SK-N-SH (cell line): ENCODE measurements around the gene ZNF829. TPM values are rescaled to one million over a fixed set of nuclear protein-coding genes. Genes with fewer than 3 reads are reported as not detected.

ENCODE experiments used
- CTCF ChIA-PET: fragments of 300-600, 350-600 bp; formaldehyde crosslinking; extraction: SDS; loops from one replicate; lab custom pipeline; 2021; lab: Yijun Ruan, JAX
- POLR2A ChIA-PET: fragments of 350-600 bp; sonication (Branson Sonifier 250); formaldehyde crosslinking; extraction: SDS; loops from one replicate; lab custom pipeline; 2020; ENCODE audit warnings: antibody characterized with exemption, inconsistent platforms; lab: Yijun Ruan, JAX
- DNase-seq: peaks from one replicate; pipeline ENCODE4 v3.0.0; 2012
- H2AFZ ChIP-seq: fragments of 200-600 bp; sonication (generic); 2 replicates; pipeline ENCODE4 v1.8.1; 2016; ENCODE audit warnings: antibody characterized with exemption, mild to moderate bottlenecking, low read depth
- H3F3A ChIP-seq: fragments of 200-600 bp; sonication (generic); replicated peaks from 2 replicates; pipeline ENCODE3; 2016; ENCODE audit warnings: antibody characterized with exemption, mild to moderate bottlenecking; ENCODE audit not compliant: insufficient read depth
- H3K27ac ChIP-seq, 2 experiments: fragments of 200-500 bp in 1 of 2; fragments of 200-600 bp in 1 of 2; sonication (Bioruptor generic) in 1 of 2; sonication (generic), shearing (Covaris generic) in 1 of 2; 2 replicates each; pipeline versions ENCODE4 v1.5.1 to v1.6.1; 2014 to 2016; ENCODE audit warnings: low read depth in 2 of 2, inconsistent platforms in 1 of 2, low read length in 1 of 2, mild to moderate bottlenecking in 1 of 2, mixed read lengths in 1 of 2
- H3K27me3 ChIP-seq: fragments of 200-600 bp; sonication (generic), shearing (Covaris generic); 2 replicates; pipeline ENCODE4 v1.6.1; 2016; ENCODE audit warnings: mixed run types; ENCODE audit not compliant: insufficient read depth
- H3K36me3 ChIP-seq, 2 experiments: fragments of 200-500 bp in 1 of 2; fragments of 200-600 bp in 1 of 2; sonication (Bioruptor generic) in 1 of 2; sonication (generic) in 1 of 2; replicated peaks in 1 of 2; 2 replicates each; pipeline versions ENCODE3 to v1.5.1; 2014 to 2016; ENCODE audit warnings: low read length in 1 of 2, mild to moderate bottlenecking in 1 of 2; ENCODE audit not compliant: insufficient read depth in 2 of 2, control insufficient read depth in 1 of 2
- H3K4me1 ChIP-seq, 2 experiments: fragments of 200-500 bp in 1 of 2; fragments of 200-600 bp in 1 of 2; sonication (Bioruptor generic) in 1 of 2; sonication (generic), shearing (Covaris generic) in 1 of 2; 2 replicates each; pipeline versions ENCODE4 v1.5.1 to v1.6.1; 2014 to 2016; ENCODE audit warnings: low read depth in 1 of 2, low read length in 1 of 2, mixed run types in 1 of 2; ENCODE audit not compliant: insufficient read depth in 2 of 2, control insufficient read depth in 1 of 2
- H3K4me2 ChIP-seq: fragments of 200-600 bp; sonication (generic), shearing (Covaris generic); 2 replicates; pipeline ENCODE4 v1.6.1; 2017; ENCODE audit warnings: mixed run types
- H3K4me3 ChIP-seq, 2 experiments: fragments of 200-500 bp in 1 of 2; fragments of 200-600 bp in 1 of 2; sonication (Bioruptor generic) in 1 of 2; sonication (generic), shearing (Covaris generic) in 1 of 2; 2 replicates each; pipeline versions ENCODE4 v1.5.1 to v1.8.1; 2014 to 2016; ENCODE audit warnings: low read depth in 2 of 2, inconsistent platforms in 1 of 2, low read length in 1 of 2, mild to moderate bottlenecking in 1 of 2, mixed read lengths in 1 of 2, moderate library complexity in 1 of 2
- H3K79me2 ChIP-seq: fragments of 200-600 bp; sonication (generic); 2 replicates; pipeline ENCODE4 v1.8.1; 2017; ENCODE audit warnings: mild to moderate bottlenecking; ENCODE audit not compliant: insufficient read depth
- H3K9ac ChIP-seq: fragments of 200-600 bp; sonication (generic); 2 replicates; pipeline ENCODE4 v1.6.1; 2017; ENCODE audit warnings: mixed run types
- H3K9me2 ChIP-seq: fragments of 200-600 bp; sonication (generic); 2 replicates; pipeline ENCODE4 v1.6.1; 2017; ENCODE audit warnings: mixed run types
- H3K9me3 ChIP-seq: fragments of 200-600 bp; sonication (generic); 2 replicates; pipeline ENCODE4 v1.6.1; 2017; ENCODE audit warnings: mixed run types, mild to moderate bottlenecking, moderate library complexity
- H4K20me1 ChIP-seq: fragments of 200-600 bp; sonication (generic); 2 replicates; pipeline ENCODE4 v1.6.1; 2017; ENCODE audit warnings: mild to moderate bottlenecking, mixed run types; ENCODE audit not compliant: insufficient read depth
- EP300 ChIP-seq, 2 experiments: IDR thresholded peaks; 2 replicates each; pipeline versions ENCODE4 v1.4.0 to v1.6.1; 2012; ENCODE audit warnings: borderline replicate concordance in 1 of 2, low read depth in 1 of 2, low read length in 1 of 2
- EZH2phosphoT487 ChIP-seq: fragments of 200-600 bp; sonication (generic); IDR thresholded peaks from 2 replicates; pipeline ENCODE4 v1.6.1; 2017; ENCODE audit warnings: low read depth, mixed run types, mild to moderate bottlenecking, antibody characterized with exemption, moderate library complexity, borderline replicate concordance
- GABPA ChIP-seq: IDR thresholded peaks from 2 replicates; pipeline ENCODE4 v1.4.0; 2012; ENCODE audit warnings: low read depth, mild to moderate bottlenecking
- YY1 ChIP-seq: IDR thresholded peaks from 2 replicates; pipeline ENCODE4 v1.4.0; 2012; ENCODE audit warnings: low read depth, mild to moderate bottlenecking
- WGBS: methylation state at CpG from one replicate; pipeline ENCODE4 v1.1.6; 2017; ENCODE audit warnings: low lambda C conversion rate; 5-methylcytosine and 5-hydroxymethylcytosine counted together
- polyA plus RNA-seq, 3 experiments: library from polyadenylated mRNA; depleted of rRNA; stranded (reverse); fragments of >200 nt; gene quantifications; 2 replicates each; pipeline ENCODE4 v1.2.3, GENCODE V29; 2012
- TF ChIP-seq, protein P1 (sequence below): IDR thresholded peaks from 2 replicates; pipeline ENCODE4 v1.6.1; 2012; ENCODE audit warnings: mild to moderate bottlenecking, low read depth, low read length, moderate library complexity
- TF ChIP-seq, protein P2 (sequence below): fragments of 150-350 bp; IDR thresholded peaks from 2 replicates; pipeline ENCODE4 v1.6.1; 2016; ENCODE audit warnings: mild to moderate bottlenecking, low read depth, low read length
- TF ChIP-seq, protein P3 (sequence below): IDR thresholded peaks from 2 replicates; pipeline ENCODE4 v1.4.0; 2012; ENCODE audit warnings: low read depth, borderline replicate concordance
- TF ChIP-seq, protein P4 (sequence below): fragments of 150-350 bp; IDR thresholded peaks from 2 replicates; pipeline ENCODE4 v1.6.1; 2017; ENCODE audit warnings: antibody characterized with exemption, low read length, low read depth, borderline replicate concordance

Gene ZNF829
- polyA plus RNA-seq, 1 of the 3 experiments (the other 2 are of a cell fraction) = 0.72 TPM

DNA sequence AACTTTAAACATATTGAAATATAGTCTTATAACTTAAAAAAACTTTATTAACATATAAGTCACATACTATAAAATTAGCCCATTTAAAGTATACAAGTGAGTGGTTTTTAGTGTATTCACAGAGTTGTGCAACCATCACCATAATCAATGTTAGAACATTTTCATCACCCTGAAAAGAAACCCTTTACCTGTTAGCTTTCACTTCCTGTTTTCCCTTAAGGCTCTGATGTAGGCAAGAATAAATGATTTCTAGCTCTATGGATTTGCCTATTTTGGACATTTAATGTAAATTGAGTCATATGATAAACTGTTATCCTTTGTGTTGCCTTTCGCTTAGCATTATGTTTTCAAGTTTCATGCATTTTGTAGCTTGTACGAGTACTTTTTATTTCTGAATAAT, 15.6 kb upstream of the ZNF829 start (continued):
- TF ChIP-seq, protein P1, sequence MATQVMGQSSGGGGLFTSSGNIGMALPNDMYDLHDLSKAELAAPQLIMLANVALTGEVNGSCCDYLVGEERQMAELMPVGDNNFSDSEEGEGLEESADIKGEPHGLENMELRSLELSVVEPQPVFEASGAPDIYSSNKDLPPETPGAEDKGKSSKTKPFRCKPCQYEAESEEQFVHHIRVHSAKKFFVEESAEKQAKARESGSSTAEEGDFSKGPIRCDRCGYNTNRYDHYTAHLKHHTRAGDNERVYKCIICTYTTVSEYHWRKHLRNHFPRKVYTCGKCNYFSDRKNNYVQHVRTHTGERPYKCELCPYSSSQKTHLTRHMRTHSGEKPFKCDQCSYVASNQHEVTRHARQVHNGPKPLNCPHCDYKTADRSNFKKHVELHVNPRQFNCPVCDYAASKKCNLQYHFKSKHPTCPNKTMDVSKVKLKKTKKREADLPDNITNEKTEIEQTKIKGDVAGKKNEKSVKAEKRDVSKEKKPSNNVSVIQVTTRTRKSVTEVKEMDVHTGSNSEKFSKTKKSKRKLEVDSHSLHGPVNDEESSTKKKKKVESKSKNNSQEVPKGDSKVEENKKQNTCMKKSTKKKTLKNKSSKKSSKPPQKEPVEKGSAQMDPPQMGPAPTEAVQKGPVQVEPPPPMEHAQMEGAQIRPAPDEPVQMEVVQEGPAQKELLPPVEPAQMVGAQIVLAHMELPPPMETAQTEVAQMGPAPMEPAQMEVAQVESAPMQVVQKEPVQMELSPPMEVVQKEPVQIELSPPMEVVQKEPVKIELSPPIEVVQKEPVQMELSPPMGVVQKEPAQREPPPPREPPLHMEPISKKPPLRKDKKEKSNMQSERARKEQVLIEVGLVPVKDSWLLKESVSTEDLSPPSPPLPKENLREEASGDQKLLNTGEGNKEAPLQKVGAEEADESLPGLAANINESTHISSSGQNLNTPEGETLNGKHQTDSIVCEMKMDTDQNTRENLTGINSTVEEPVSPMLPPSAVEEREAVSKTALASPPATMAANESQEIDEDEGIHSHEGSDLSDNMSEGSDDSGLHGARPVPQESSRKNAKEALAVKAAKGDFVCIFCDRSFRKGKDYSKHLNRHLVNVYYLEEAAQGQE = no peak
- no peak for TF ChIP-seq EZH2phosphoT487
- no peak for TF ChIP-seq GABPA
- TF ChIP-seq, protein P2, sequence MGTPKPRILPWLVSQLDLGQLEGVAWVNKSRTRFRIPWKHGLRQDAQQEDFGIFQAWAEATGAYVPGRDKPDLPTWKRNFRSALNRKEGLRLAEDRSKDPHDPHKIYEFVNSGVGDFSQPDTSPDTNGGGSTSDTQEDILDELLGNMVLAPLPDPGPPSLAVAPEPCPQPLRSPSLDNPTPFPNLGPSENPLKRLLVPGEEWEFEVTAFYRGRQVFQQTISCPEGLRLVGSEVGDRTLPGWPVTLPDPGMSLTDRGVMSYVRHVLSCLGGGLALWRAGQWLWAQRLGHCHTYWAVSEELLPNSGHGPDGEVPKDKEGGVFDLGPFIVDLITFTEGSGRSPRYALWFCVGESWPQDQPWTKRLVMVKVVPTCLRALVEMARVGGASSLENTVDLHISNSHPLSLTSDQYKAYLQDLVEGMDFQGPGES = no peak
- TF ChIP-seq YY1 = no peak
- TF ChIP-seq, all 33 proteins: peak for 0

DNA sequence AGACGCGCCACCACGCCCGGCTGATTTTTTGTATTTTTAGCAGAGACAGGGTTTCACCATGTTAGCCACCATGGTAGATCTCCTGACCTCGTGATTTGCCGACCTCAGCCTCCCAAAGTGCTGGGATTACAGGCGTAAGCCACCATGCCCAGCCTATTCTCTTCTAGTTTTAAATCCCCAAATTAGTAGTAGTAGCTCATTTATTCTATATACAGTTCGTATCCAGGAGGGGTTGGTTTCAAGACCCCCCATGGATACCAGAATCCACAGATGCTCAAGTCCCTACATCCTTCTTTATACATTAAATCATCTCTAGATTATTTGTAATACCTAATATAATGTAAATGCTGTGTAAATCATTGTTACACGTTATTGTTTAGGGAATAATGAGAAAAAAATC, 2.0 kb upstream of the ZNF829 start:
- Histone ChIP-seq H3K9me2 (no peaks in the 10 kb centered on the region), H3K27me3 (no peaks in the 10 kb centered on the region), H3K36me3 (peaks cover 43 to 65% of the 10 kb centered on the region in 2 experiments), H3K4me3 (no peak overlapping the region), H3F3A (peaks cover 11% of the 10 kb centered on the region), H4K20me1 (no peaks in the 10 kb centered on the region), H3K9ac (no peak overlapping the region), H2AFZ (no peak overlapping the region), H3K4me1 (peaks cover 0 to 12% of the 10 kb centered on the region in 2 experiments; a peak in 2 of 4 replicates), H3K27ac (no peak overlapping the region), H3K9me3 (0 out of 2 replicates have a peak, but pooled peaks cover 7% of the 10 kb centered on the region), H3K79me2 (peaks cover 15% of the 10 kb centered on the region; the same call in 1 of the 2 replicates), H3K4me2 (no peak overlapping the region; the same call in 1 of the 2 replicates)
- POLR2A ChIA-PET = no interaction called here
- CTCF ChIA-PET = no interaction called here
- no peak for DNase-seq
- TF ChIP-seq, protein P3, sequence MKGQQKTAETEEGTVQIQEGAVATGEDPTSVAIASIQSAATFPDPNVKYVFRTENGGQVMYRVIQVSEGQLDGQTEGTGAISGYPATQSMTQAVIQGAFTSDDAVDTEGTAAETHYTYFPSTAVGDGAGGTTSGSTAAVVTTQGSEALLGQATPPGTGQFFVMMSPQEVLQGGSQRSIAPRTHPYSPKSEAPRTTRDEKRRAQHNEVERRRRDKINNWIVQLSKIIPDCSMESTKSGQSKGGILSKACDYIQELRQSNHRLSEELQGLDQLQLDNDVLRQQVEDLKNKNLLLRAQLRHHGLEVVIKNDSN = no peak
- TF ChIP-seq, protein P4, sequence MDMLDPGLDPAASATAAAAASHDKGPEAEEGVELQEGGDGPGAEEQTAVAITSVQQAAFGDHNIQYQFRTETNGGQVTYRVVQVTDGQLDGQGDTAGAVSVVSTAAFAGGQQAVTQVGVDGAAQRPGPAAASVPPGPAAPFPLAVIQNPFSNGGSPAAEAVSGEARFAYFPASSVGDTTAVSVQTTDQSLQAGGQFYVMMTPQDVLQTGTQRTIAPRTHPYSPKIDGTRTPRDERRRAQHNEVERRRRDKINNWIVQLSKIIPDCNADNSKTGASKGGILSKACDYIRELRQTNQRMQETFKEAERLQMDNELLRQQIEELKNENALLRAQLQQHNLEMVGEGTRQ = no peak
- TF ChIP-seq EP300 (IDR thresholded peaks at IDR 0.05; ENCODE audit: borderline replicate concordance in 1 of 2, low read depth in 1 of 2, low read length in 1 of 2) = no peak
- 90% methylated on average over 9 of the region's 9 CpGs for WGBS
